ENCODE measurements around the gene ARL5C. TPM values are rescaled to one million over a fixed set of nuclear protein-coding genes. Genes with fewer than 3 reads are reported as not detected.

The ARL5C gene
- total RNA-seq (2014; rRNA removed; shearing (Covaris generic)), result not detected in 2 replicates

GRCh38 chr17:39165841-39166349 lies at the start of gene ARL5C:
TSS of gene ARL5C (minus strand) at chr17:39166161. CDS start at chr17:39165760, 401 bp downstream.

GRCh38 chr17:39200070-39200879 lies 34.3 kb upstream of the ARL5C start, which contains the start of gene RPL19:
TSS of gene RPL19 (plus strand) at chr17:39200283. CDS start at chr17:39200345, 62 bp downstream.

GRCh38 chr17:39197380-39198185 lies 31.6 kb upstream of the ARL5C start, which contains the start of gene CACNB1:
TSS of gene CACNB1 (minus strand) at chr17:39197669. CDS start at chr17:39197495, 174 bp downstream.

GRCh38 chr17:39151150-39151942 lies 14.6 kb downstream of the ARL5C start, which contains the start of gene PLXDC1:
TSS of gene PLXDC1 (minus strand) at chr17:39151637. CDS start at chr17:39151437, 200 bp downstream.

Other genes starting within 250 kb of the ARL5C start
- gene FBXO47, start 198.8 kb downstream of the ARL5C start, total RNA-seq (2014; rRNA removed; shearing (Covaris generic)), result not detected in 2 replicates
- gene PLXDC1, start 14.5 kb downstream of the ARL5C start, total RNA-seq (2014; rRNA removed; shearing (Covaris generic)), result under 0.01 and 0.05 TPM in 2 replicates
- 4.0 and 4.7 TPM in 2 replicates for gene CACNB1, start 31.5 kb upstream of the ARL5C start, total RNA-seq (2014; rRNA removed; shearing (Covaris generic))
- gene RPL19, start 34.1 kb upstream of the ARL5C start, total RNA-seq (2014; rRNA removed; shearing (Covaris generic)), result 4,653 and 5,084 TPM in 2 replicates
- gene STAC2, start 59.8 kb upstream of the ARL5C start, total RNA-seq (2014; rRNA removed; shearing (Covaris generic)), result 0.21 TPM in 1 of 2 replicates, not detected in the other
- gene FBXL20, start 235.5 kb upstream of the ARL5C start, total RNA-seq (2014; rRNA removed; shearing (Covaris generic)), result 8.2 and 13.2 TPM in 2 replicates

All from A375 (cell line).